HG03135 (cell line): ENCODE results near the gene TFAP2C.

Experiments
- ATAC-seq: cut with Tn5 transposase; IDR thresholded peaks from one replicate; pipeline ENCODE4 v1.9.1; 2021; ENCODE audit warnings: mild to moderate bottlenecking, moderate library complexity; ENCODE audit not compliant: unreplicated experiment

Gene TFAP2C

DNA sequence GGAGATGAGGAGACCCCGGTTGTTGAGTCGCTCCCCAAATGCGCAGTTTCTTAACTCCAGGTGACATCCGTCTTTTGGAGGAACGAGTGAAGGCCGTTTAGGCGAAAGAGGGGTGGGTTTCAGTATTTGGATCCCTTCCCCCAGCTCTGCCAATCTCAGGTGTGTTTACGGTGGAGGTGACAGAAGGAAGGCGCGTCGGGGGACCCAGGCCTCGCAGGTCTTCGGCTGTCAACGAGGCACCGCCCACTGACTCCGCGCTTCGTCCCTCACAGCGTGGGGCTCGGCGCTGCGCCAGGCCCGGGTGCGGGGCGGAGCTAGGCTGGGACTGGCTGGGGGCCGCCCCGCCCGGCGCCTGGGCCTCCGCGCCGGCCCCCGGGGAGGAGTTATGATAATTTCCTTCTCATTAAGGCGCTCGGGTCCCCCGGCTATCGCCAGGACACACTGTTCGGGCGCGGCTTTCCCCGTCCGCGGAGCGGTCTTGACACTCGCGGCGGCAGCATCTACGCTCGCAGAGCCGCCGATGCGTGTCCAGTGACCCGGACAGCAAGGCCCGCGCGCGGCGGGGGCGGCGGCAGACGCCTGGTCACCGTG lies at the start of gene TFAP2C:
Gene TFAP2C, plus strand, starts transcription at position 434 of the 591 bp plus-strand sequence. CDS start 239 bp downstream, outside the sequence.
- no peak for ATAC-seq

DNA sequence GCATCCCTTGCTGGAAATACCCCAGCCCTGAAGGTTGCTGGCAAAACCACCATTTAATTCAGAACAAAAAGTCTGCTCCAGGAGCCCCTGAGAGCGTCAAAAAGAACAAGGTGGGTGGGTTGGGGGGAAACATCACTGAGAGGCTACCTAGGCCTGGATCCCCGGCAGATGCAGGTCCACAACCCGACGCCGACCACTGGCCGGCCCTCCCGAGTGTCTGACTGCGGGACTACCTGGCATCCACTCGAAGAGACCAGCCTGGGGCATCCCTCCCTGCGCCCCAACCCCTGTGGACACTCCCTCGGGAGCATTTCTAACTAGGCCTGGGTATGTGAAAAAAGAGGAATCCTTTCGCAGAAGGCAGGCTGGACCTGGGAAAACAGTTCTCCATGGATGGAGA lies 48.9 kb upstream of the TFAP2C start:
- ATAC-seq = no peak

DNA sequence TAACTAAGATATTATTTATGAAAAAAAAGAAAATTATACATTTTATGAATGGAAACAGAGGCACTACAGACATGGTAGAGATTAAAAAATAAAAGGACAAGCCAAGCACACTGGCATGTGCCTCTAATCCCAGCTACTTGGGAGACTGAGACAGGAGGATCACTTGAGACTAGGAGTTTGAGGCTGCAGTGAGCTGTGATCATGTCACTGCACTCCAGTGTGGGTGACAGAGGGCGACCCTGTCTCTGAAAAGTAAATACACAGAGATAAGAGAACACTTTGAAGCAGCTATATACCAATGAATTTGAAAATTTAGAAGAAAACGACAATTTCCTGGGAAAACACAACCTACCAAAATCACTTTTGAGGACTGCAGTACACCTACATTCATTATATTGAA lies 47.4 kb upstream of the TFAP2C start:
- ATAC-seq = no peak

DNA sequence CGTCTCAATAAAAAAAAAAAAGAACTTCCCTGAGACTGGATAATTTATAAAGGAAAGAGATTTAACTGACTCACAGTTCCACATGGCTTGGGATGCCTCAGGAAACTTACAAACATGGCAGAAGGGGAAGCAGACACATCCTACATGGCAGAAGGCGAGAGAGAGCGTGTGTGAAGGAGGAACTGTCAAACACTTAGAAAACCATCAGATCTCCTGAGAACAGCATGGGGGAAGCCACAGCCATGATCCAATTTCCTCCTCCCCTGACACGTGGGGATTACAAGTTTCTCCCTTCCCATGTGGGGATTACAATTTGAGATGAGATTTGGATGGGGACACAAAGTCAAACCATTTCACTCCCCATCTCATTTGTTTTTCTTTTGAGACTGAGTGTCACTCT lies 46.6 kb upstream of the TFAP2C start:
- ATAC-seq = no peak

GRCh38 chr20:56584916-56585315 lies 44.2 kb upstream of the TFAP2C start:
- ATAC-seq = no peak

GRCh38 chr20:56587307-56588041 lies 41.6 kb upstream of the TFAP2C start:
- no peak for ATAC-seq

- ATAC-seq = no peak
These were observed 40.1 kb upstream of the TFAP2C start for GRCh38 chr20:56588996-56589395.

DNA sequence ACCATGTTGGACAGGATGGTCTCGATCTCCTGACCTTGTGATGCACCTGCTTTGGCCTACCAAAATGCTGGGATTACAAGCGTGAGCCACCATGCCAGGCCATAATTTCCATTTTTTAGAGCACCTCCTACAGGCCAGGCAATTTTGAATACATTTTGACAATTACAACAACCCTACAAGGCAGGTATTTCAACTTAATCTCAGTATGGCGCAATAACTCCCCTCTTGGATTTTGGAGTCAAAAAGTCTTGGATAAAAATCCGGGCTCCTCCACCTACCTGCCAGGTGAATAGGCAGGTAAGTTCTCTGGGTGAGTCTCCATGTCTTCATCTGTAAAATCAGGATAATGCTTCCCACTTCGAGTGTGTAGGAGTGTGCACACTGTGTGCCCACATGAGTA lies 39.5 kb upstream of the TFAP2C start:
- no peak for ATAC-seq

DNA sequence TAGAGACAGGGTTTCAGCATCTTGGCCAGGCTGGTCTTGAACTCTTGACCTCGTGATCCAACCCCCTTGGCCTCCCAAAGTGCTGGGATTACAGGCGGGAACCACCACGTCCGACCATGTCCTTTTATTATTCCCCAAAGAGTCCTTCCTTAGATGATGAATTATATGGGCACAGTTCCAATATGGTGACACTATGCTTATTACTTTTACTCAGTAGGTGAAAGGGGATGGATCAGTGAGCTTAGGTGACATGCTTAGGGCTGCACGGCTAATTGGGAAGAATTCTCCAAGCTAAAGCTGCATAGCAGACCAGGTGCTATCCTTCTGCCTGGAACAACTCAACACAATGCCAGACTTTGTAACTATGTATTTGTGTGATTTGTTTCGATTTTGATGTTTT lies 38.2 kb upstream of the TFAP2C start:
- ATAC-seq = no peak

DNA sequence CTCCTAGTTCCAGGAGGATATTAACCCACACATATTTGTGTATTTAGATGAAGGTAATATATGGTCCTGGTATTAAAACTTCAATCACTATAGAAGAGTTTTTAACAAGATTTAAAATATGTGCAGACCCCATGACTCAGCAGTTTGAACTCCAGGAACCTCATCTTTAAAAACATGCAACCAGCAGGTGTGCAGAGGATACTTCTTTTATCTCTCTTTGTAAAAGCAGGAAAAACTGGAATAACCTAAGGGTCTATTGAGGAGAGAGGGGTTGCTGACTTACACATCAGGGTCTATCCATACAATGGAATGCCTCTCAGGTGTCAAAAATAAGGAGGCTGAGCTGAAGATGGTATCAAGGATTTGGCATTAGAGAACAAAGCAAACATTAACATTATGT lies 36.9 kb upstream of the TFAP2C start:
- ATAC-seq = no peak

- ATAC-seq = no peak
These were observed 36.3 kb upstream of the TFAP2C start for GRCh38 chr20:56592817-56593216.

GRCh38 chr20:56595746-56596475 lies 33.2 kb upstream of the TFAP2C start:
- ATAC-seq = no peak

DNA sequence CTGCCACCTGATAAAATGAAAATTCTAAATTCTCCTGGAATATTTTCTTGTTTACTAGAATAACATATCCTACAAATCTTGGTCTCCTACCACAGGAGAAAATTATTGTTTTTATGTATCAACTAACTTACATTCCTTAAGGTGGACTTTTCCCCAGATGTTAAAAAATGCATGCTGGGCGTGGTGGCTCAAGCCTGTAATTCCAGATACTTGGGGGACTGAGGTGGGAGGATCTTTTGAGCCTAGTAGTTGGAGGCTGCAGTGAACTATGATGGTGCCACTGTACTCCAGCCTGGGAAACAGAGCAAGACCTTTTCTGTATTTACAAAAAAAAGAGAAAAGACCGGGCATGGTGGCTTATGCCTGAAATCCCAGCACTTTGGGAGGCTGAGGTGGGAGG lies 27.9 kb upstream of the TFAP2C start:
- ATAC-seq = no peak

GRCh38 chr20:56604673-56605072 lies 24.4 kb upstream of the TFAP2C start:
- ATAC-seq = no peak

GRCh38 chr20:56605261-56605996 lies 23.7 kb upstream of the TFAP2C start:
- ATAC-seq = no peak

DNA sequence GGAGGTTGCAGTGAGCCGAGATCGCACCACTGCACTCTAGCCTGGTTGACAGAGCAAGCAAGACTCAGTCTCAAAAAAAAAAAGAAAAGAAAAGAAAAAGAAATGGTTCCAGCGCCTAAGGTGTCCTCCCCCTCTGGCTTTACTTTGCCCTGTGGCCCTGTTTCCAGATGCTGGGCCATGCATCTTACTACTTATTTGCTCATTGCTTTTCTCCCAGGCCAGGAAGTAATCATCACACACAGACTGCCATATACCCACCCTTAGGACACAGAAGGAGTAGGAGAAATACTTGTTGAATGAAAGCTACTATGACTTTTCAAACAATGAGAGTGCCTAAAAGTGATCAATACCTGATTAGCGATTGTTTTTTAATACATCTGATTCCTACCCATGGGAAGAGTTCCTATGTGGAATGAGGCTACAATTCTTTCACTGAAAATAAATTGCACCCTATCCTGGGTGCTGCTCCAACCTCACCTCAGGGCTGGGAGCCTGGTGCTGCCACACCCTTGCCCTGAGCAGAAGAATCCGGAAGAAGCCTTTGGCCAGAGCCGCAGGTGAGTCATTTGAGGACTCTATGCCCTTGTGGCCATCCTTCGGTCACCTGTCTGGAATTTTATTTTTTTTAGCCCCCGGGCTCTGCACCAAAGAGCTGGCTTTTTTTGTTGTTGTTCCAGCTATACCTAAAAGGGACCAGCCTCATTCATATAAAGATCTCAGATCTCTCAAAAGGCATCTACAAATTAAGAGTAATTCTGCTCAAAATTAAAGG lies 22.7 kb upstream of the TFAP2C start:
- ATAC-seq = no peak

DNA sequence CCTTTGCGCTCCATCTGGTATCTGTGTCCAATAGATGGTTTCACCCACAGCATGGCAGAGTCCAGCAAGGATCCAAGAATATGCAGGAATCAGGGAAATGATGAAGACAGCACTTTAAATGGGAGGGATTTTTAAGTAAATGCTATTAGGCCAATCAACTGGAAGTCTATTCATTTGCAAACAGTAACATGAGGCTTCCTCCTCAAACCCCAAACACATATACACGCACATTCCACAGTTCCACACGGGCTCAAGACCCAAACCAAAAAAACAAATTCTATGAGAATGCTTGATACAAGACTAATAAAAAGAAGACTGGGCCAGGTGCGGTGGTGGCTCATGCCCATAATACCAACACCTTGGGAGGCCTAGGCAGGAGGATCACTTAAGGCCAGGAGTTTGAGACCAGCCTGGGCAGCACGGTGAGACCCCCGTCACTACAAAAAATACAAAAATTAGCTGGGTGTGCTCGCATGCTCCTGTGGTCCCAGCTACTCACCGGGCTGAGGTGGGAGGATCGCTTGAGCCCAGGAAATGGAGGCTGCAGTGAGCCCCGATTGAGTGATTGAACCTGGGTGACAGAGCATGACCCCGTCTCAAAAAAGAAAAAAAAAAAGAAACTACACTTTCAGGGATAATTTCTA lies 21.9 kb upstream of the TFAP2C start:
- ATAC-seq = no peak

GRCh38 chr20:56608376-56608775 lies 20.7 kb upstream of the TFAP2C start:
- no peak for ATAC-seq

- ATAC-seq = no peak
These were observed 19.8 kb upstream of the TFAP2C start for GRCh38 chr20:56609321-56609720.

GRCh38 chr20:56610098-56610497 lies 19.0 kb upstream of the TFAP2C start:
- ATAC-seq = no peak
